Stimulated activated CD4-positive, alpha-beta T cell treated with anti-CD3 and anti-CD28 coated beads, Interleukin-1b, Interleukin-23, amount 100 ng/mL, for 1 hour (primary cell): ENCODE data around the gene NMNAT2.

Source experiments
- DNase-seq, 2 donors: peaks; one replicate each; pipeline ENCODE4 v3.0.0-alpha.2; 2020; ENCODE audit warnings: low read depth in 2 of 2

NMNAT2 gene

GRCh38 chr1:183315991-183316758 is 102.0 kb downstream of the NMNAT2 start:
- DNase-seq = no peak

- DNase-seq = no peak
Measured at GRCh38 chr1:183313063-183313462, 105.1 kb downstream of the NMNAT2 start.

GRCh38 chr1:183310753-183311479 is 107.3 kb downstream of the NMNAT2 start:
- DNase-seq = no peak

GRCh38 chr1:183308719-183309118 is 109.5 kb downstream of the NMNAT2 start:
- DNase-seq = no peak

- no peak for DNase-seq
Measured at GRCh38 chr1:183306317-183307042, 111.7 kb downstream of the NMNAT2 start.

GRCh38 chr1:183304440-183305107 is 113.6 kb downstream of the NMNAT2 start:
- DNase-seq = no peak

- no peak for DNase-seq
Measured at GRCh38 chr1:183303901-183304300, 114.3 kb downstream of the NMNAT2 start.

GRCh38 chr1:183303323-183303645 is 114.9 kb downstream of the NMNAT2 start:
- DNase-seq = no peak

GRCh38 chr1:183302452-183303322 is 115.5 kb downstream of the NMNAT2 start:
- DNase-seq = no peak

GRCh38 chr1:183301239-183301638 is 116.9 kb downstream of the NMNAT2 start:
- no peak for DNase-seq

GRCh38 chr1:183300828-183301227 is 117.4 kb downstream of the NMNAT2 start:
- no peak for DNase-seq

- no peak for DNase-seq
Measured at GRCh38 chr1:183300395-183300794, 117.8 kb downstream of the NMNAT2 start.

GRCh38 chr1:183296782-183297181 is 121.4 kb downstream of the NMNAT2 start:
- DNase-seq = no peak

GRCh38 chr1:183295521-183295920 is 122.7 kb downstream of the NMNAT2 start:
- no peak for DNase-seq

GRCh38 chr1:183293876-183294275 is 124.3 kb downstream of the NMNAT2 start:
- DNase-seq = no peak

- no peak for DNase-seq
Measured at GRCh38 chr1:183293241-183293640, 124.9 kb downstream of the NMNAT2 start.

GRCh38 chr1:183291802-183292514 is 126.2 kb downstream of the NMNAT2 start:
- no peak for DNase-seq

- no peak for DNase-seq
Measured at GRCh38 chr1:183291216-183291762, 126.9 kb downstream of the NMNAT2 start.

GRCh38 chr1:183290628-183291027 is 127.6 kb downstream of the NMNAT2 start:
- no peak for DNase-seq

- no peak for DNase-seq
Measured at GRCh38 chr1:183289051-183289496, 129.1 kb downstream of the NMNAT2 start.
